Adrenal gland (tissue), 12 donors: ENCODE measurements around the gene KCNK7. TPM values are rescaled to one million over a fixed set of nuclear protein-coding genes. Genes with fewer than 3 reads are reported as not detected.

Source experiments
- DNase-seq, 7 donors: peaks; one replicate each; pipeline ENCODE4 v3.0.0-alpha.2; 2019 to 2020
- H3K27ac ChIP-seq, 5 donors: fragments of 200-600 bp; sonication (generic) in 4 of 5; 1 replicate in 3 of 5; 2 replicates in 2 of 5; pipeline versions ENCODE4 v1.5.1 to v1.8.0; 2016 to 2020; ENCODE audit warnings: mild to moderate bottlenecking in 1 of 5
- H3K27me3 ChIP-seq: fragments of 200-600 bp; 2 replicates; pipeline ENCODE4 v1.8.0; 2021
- H3K36me3 ChIP-seq, 2 donors: fragments of 200-600 bp; replicated peaks in 1 of 2; 1 replicate in 1 of 2; 2 replicates in 1 of 2; pipeline versions ENCODE4 v1.5.1 to v1.8.0; 2018 to 2022
- H3K4me1 ChIP-seq, 2 donors: fragments of 200-600 bp; replicated peaks in 1 of 2; 1 replicate in 1 of 2; 2 replicates in 1 of 2; pipeline versions ENCODE4 v1.5.1 to v1.8.0; 2018 to 2021
- H3K4me3 ChIP-seq, 4 donors: fragments of 200-600 bp; sonication (generic) in 3 of 4; one replicate each; pipeline ENCODE4 v1.5.1; 2016 to 2018
- H3K9me3 ChIP-seq, 3 donors: fragments of 200-600 bp; sonication (generic) in 1 of 3; replicated peaks in 1 of 3; 1 replicate in 2 of 3; 2 replicates in 1 of 3; pipeline versions ENCODE4 v1.5.1 to v1.8.0; 2016 to 2021
- POLR2A ChIP-seq, 2 donors: fragments of 450-650 bp; IDR thresholded peaks; one replicate each; pipeline ENCODE4 v1.6.1; 2017; ENCODE audit warnings: antibody characterized with exemption in 2 of 2, mild to moderate bottlenecking in 2 of 2, moderate library complexity in 1 of 2
- WGBS, 4 donors: extraction: QIAGEN DNeasy Blood & Tissue Kit in 2 of 4; methylation state at CpG; one replicate each; pipeline versions ENCODE4 v1.1.5 to v1.1.7; 2013 to 2017; 5-methylcytosine and 5-hydroxymethylcytosine counted together
- intact Hi-C, 2 donors: fragments of 100-400 bp; cut with DNase I; formaldehyde crosslinking; loops; one replicate each; pipeline versions ENCODE4 v1.14.1 to v1.15.0; 2022 to 2023
- polyA plus RNA-seq, 3 donors: library from polyadenylated mRNA; stranded (reverse); fragments of 200-250 nt in 2 of 3; fragments of 350-450 nt in 1 of 3; fragmentation: Illumina TruSeq in 1 of 3; extraction: RNeasy Lipid Tissue Mini Kit (QIAGEN cat#74804) in 1 of 3; gene quantifications; one replicate each; pipeline ENCODE4 v1.2.3, GENCODE V29; 2013 to 2014
- total RNA-seq, 9 donors: library from RNA; depleted of rRNA in 4 of 9; stranded (reverse); fragments of >200 nt in 4 of 9; fragments of 120-200 nt in 1 of 9; fragmentation: NEBNext Ultra II Directional in 1 of 9; extraction: Animal tissue kit (Norgen Biotek cat#: 25700) in 1 of 9; gene quantifications; one replicate each; pipeline versions ENCODE4 v1.1.0 to v1.2.4, GENCODE V29; 2013 to 2023
- TF ChIP-seq, protein P1 (sequence below), 6 experiments: fragments of 450-650 bp in 4 of 6; fragments of 200-600 bp in 2 of 6; sonication (generic) in 1 of 6; IDR thresholded peaks; 1 replicate in 5 of 6; 2 replicates in 1 of 6; pipeline versions ENCODE4 v1.5.1 to v1.8.0; 2016 to 2021; ENCODE audit warnings: antibody characterized with exemption in 6 of 6, mild to moderate bottlenecking in 2 of 6, moderate library complexity in 1 of 6
- donor health status: healthy with polysubstance abuse.
- donor health status: Bipolar disorder and iron deficiency.
- donor health status: DM: yes; HTN: yes; CAD: no.
- donor health status: DM: no; HTN: no; CAD: no.
- donor health status: DM: no; HTN: no; CAD: no.
- donor health status: DM: yes; HTN: yes; CAD: no.

KCNK7 gene
- total and polyA plus RNA-seq, 12 donors, result 0.06 to 12.5 (median 0.57) TPM; not detected in 5

DNA sequence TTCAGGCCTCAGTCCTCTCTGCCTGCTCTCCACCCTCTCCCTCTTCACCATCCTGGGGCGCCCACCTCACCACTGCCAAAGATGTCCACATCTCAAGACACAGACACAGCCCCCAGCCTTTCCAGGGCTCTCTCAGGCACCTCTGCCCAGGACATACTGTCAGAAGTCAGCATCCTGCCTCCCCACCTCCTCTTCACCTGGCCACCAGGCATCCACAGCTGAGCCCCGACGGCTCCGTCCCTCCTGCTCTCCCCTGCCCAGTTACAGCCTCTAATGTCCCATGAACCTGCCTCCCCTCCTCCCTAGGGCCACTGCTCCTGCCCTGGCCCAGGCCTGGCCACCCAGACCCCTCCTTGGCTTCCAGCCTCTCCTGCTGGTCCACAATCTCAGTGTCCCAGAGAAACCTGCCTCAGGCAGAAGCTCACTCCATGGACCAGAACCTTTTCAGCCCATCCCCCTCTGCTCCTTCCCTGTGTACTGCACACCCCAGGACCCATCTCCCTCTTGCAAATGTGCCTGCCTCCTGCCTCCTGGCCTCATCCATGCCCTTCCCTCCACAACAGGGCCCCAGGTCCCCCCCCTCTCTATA is 40.7 kb downstream of the KCNK7 start:
- H3K4me1 ChIP-seq, result peaks cover 38 to 48% of the 10 kb centered on the region in 2 donors
- intact Hi-C loops, result no loop called here
- no peak overlapping the region for H3K4me3 ChIP-seq
- H3K9me3 ChIP-seq, result no peaks in the 10 kb centered on the region
- no peak for TF ChIP-seq POLR2A (IDR thresholded peaks at IDR 0.05)
- TF ChIP-seq, protein P1, sequence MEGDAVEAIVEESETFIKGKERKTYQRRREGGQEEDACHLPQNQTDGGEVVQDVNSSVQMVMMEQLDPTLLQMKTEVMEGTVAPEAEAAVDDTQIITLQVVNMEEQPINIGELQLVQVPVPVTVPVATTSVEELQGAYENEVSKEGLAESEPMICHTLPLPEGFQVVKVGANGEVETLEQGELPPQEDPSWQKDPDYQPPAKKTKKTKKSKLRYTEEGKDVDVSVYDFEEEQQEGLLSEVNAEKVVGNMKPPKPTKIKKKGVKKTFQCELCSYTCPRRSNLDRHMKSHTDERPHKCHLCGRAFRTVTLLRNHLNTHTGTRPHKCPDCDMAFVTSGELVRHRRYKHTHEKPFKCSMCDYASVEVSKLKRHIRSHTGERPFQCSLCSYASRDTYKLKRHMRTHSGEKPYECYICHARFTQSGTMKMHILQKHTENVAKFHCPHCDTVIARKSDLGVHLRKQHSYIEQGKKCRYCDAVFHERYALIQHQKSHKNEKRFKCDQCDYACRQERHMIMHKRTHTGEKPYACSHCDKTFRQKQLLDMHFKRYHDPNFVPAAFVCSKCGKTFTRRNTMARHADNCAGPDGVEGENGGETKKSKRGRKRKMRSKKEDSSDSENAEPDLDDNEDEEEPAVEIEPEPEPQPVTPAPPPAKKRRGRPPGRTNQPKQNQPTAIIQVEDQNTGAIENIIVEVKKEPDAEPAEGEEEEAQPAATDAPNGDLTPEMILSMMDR (IDR thresholded peaks at IDR 0.05), result no peak
- H3K27me3 ChIP-seq, result no peaks in the 10 kb centered on the region
- DNase-seq, result no peak
- H3K27ac ChIP-seq, result peak overlapping the region in 3 of 5 donors; percentile 1 to 96 (median 93)
- WGBS, 4 donors, result 83 to 89% (median 87%) methylated on average over 4 of the region's 4 CpGs
- peaks cover 0 to 35% of the 10 kb centered on the region in 2 donors for H3K36me3 ChIP-seq

DNA sequence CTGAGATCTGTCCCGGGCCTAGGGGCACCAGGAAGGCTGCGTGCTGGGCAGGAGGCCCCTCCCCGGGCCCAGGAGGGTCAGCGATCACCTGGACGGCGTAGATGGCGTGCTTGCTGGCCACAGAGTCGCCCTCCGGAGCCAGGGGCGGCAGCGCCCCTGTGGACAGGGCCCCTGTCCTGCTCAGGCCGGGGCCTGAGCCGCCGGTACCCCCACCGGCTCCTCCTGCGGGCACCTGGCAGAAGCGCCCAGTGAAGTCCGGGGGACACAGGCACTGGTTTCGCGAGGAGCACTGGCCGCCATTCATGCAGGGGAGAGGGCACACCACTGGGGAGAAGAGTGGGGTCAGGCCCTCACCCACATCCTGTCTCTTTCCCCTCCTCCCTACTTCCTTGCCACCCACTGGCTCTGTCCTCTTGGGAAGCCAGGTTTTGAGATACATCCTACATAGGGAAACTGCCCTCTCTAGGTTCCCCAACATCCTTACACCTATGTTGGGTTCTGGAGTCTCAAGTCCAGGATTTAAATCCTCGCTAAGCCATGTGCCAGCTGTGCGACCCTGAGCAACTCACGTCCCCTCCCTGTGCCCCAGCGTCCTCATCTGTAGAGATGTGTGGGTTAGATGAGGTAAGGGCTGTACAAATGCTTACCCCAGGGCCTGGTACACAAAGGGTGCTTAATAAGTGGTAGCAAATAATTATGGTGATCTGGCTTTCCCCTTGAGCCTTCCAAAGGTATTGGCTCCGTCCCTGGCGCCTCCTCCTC is 41.4 kb downstream of the KCNK7 start:
- 84 to 86% (median 85%) methylated on average over 16 to 27 of the region's 27 CpGs for WGBS, 4 donors
- DNase-seq, result no peak
- intact Hi-C loops, result no loop called here
- TF ChIP-seq, protein P1 (IDR thresholded peaks at IDR 0.05), result no peak
- TF ChIP-seq POLR2A (IDR thresholded peaks at IDR 0.05), result no peak
- Histone ChIP-seq H3K4me1 (peaks cover 32 to 42% of the 10 kb centered on the region in 2 donors), H3K4me3 (no peak overlapping the region), H3K9me3 (no peaks in the 10 kb centered on the region), H3K27ac (peak overlapping the region in 1 of 5 donors; percentile 17), H3K27me3 (no peaks in the 10 kb centered on the region), H3K36me3 (peaks cover 0 to 37% of the 10 kb centered on the region in 2 donors)

DNA sequence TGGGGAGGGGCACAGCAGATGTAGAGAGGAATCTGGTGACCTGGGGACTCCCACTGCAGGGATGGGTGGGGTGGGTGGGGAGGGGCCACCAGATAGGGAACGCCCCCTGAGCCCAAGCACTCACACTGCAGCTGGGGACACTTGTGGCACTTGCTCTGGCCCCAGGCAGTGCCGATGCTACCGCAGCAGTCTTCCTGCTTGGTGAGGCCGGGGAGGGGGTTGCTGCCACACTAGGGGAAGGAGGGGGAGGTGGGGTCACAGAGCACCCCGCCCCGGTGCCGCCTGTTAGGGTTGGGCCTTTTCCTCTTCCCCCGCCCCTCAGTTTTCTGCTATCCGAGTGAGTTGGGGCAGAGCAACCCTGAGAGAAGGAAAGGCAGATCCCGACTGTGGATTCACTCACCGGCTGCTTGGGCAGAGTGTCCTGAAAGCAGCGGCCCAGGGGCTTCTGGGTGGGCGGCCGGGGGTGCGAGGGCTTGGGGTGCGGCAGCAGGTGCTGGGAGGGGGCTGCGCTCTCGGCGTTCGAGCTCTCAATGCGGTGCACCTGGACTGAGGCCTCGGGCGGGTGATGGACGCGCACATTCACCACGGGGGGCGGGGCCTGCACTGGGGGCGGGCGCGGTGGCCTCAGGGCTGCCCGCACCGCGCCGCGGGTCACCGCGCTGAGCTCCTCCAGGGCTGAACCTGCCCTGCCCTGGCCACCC is 42.1 kb downstream of the KCNK7 start:
- H3K9me3 ChIP-seq, result no peaks in the 10 kb centered on the region
- H3K4me3 ChIP-seq, result no peak overlapping the region
- intact Hi-C loops, result no loop called here
- no peaks in the 10 kb centered on the region for H3K27me3 ChIP-seq
- no peak overlapping the region for H3K27ac ChIP-seq
- TF ChIP-seq, protein P1 (IDR thresholded peaks at IDR 0.05), result no peak
- TF ChIP-seq POLR2A (IDR thresholded peaks at IDR 0.05), result no peak
- H3K36me3 ChIP-seq, result peaks cover 0 to 45% of the 10 kb centered on the region in 2 donors
- 66 to 70% (median 68%) methylated on average over 5 to 37 of the region's 37 CpGs for WGBS, 4 donors
- H3K4me1 ChIP-seq, result peaks cover 24 to 34% of the 10 kb centered on the region in 2 donors
- DNase-seq, result peak in 1 of 7 donors; percentile 51

DNA sequence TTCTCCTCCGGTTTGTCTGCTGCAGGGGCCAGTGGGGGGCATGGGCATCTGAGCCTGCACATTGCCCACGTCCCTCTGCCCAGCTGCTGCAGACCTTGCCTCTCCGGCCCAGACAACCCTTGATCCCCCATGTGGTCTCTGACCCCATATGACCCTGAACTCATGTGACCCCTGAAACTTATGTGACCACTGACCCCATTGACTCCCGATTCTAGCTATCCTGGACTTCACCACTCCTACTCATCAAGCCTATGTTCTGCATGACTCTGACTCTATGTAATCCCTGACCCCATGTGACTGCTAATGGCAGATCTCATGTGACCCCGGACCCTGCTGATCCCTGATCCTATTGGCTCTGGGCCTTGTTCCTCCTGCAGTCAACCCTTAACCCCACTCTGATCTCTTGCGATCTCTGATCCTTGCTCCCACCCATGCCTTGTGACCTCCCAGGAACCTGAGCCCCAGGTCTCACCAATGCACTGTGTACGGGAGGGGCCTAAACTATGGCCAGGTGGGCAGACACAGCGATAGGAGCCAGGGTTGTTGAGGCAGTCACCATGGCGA is 43.1 kb downstream of the KCNK7 start:
- Histone ChIP-seq H3K36me3 (peaks cover 0 to 55% of the 10 kb centered on the region in 2 donors), H3K27me3 (no peaks in the 10 kb centered on the region), H3K9me3 (no peaks in the 10 kb centered on the region), H3K27ac (no peak overlapping the region), H3K4me3 (no peak overlapping the region), H3K4me1 (peaks cover 24 to 32% of the 10 kb centered on the region in 2 donors)
- TF ChIP-seq, protein P1 (IDR thresholded peaks at IDR 0.05), result no peak
- no peak for TF ChIP-seq POLR2A (IDR thresholded peaks at IDR 0.05)
- intact Hi-C loops, result no loop called here
- 87 to 92% (median 87%) methylated on average over 7 to 9 of the region's 9 CpGs for WGBS, 4 donors
- DNase-seq, result no peak
